T-helper 2 cell (primary cell): ENCODE results near the gene AVPI1.
"Not testable (repeated sequence)": the region's sequence is repeated elsewhere in the genome, so short reads cannot be mapped to it uniquely, and the experiment has no call there.

Experiments
- DNase-seq, 5 experiments: peaks; one replicate each; pipeline versions ENCODE4 v3.0.0 to v3.0.0-alpha.2; 2012 to 2022

Gene AVPI1

DNA sequence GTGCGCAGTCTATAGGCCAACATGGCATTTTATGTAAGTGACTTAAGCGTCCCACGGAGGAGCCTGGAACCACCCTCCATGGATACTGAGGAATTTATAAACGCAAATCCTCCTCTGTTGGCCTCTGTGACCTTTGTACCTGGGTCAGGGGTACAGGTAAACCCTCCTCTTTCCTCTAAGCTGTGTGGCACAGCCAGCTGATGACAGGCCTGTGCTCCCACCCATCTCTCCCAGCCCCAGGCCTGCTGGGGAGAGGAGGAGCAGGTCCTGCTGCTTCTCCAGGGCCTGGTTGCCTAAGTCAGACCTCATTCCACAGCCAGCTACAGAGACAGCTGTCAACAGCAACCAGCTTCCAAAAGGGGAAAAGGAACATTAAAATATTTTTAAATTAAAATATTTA lies 5.0 kb downstream of the AVPI1 start:
- DNase-seq = no peak

DNA sequence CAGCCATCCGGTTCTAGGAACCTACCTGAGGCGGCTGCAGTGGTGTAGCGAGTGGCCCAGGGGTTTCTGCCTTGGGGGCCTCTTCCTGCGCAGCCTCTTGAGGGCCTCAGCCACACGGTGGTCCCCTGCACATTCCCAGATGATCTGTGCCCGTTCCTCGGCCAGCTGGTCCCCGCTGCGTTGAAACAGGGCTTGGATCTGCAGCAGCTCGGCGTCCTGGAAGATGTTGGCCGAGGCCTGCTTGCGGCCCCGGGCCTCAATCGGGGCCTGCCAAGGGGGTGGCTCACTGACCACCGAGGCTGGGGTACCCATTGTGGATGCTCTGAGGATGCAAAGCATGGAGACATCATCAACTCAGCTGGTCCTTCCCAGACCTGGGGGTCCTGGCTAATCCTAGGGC lies 7.4 kb downstream of the AVPI1 start:
- no peak for DNase-seq

DNA sequence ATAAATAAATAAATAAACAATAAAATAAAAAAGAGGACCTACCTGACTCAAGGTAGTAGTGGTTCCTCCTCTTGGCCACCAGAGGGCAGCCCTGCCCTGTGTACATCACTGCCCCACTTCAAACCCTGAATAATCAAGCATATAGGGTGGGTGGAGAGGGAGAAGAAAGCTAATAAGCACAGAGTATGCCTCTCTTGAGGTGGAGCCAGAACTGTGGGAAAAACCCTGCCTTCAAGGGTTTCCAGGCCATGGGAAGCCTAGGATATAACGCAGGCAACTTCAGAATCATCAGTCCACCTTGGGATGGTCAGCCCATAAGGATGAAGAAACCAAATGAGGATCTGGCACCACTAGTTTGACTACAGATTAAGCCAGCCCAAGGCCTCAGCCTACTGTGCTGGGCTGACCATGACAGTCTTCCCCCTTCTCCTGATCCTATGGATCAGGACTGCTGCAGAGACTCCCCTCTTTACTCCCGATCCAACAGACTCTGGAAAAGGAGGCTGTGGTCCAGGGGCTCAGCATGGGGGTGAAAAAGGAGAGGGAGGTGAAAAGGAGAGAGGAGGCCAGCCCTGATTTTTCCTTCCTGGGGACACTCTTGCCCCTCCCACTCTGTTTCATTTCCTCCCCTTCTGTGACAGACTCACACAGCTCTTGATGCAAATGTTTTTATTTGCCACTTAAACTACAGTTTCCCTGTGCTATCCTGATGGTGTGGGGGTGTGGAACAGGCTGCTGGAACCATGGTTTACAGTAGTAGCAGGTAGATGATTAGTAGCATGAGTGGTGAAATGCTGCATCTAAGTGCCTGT lies 10.1 kb downstream of the AVPI1 start:
- DNase-seq = peak; percentile 10 to 67 (median 37)

DNA sequence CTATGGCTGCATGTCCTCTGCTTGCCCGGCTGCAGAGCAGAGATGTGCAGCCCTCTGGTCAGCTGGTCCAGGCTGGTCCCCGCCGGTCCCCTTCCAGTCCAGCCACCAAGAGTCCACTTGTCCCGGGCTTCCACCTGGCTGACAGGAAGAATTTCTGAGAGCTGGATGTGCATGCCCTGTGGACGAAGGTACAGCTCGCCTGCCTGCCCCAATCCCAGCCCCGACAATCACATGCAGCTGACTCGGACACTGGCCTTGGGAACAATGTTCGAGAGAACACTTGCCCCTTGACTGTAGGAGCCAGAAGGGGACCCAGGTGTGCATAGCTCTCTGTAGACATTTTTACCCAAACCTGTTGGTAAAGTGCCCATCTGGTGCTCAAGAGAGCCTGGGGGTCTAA lies 11.8 kb downstream of the AVPI1 start:
- no peak for DNase-seq

DNA sequence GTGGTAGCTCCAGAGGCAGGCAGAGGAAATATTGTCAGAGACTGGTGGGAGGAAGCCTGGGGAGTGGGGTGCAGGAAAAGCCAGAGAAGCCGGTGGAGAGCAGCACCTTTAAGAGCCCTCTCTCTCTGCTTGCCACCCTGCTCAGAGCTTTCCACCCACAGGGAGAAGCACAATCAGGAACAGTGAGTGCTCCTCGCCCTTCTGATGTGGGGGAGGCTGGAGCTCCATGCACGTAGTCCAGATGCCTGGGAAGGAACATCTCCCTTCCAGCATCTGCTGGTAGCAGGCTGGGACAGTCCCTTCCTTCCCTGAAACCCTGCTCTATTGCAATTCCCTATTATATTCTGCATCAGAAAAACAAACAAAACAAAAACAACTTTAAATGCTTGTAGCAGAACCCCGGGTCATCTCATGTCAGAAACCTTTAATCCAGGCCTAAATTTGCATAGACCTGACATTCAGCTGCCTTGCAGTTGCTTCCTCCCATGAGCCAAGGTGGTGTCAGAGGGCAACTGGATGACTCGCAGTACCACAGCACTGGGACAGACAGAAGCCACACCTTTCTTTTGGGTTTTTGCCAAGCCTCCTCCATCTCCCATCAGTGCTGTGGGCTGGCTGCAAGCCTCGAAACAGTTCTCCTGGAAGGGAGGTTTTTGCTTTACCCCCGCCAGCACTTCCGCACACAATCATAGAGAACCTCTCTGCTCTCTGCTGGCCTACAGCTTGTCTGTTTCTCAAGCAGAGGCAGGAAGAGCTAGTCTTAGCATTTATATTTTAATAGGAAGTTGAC lies 13.1 kb downstream of the AVPI1 start:
- DNase-seq = no peak

DNA sequence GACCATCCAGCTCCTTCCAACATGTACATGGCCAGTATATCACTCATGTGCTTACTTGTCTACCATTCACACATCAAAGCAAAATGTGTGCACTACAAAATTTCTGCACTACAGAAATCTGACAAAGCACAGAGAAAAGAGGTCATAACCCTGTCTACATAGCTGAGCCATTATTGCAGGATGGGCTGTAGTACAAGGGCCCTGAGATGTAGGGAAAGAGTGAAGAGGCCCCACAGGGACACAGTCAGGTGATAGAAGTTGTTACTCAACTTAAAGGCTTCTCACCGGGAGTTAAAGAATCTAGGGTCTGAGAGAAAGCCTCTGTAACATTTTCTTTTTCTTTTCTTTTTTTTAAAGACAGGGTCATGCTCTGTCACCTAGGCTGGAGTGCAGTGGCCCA lies 17.5 kb downstream of the AVPI1 start:
- no peak for DNase-seq

DNA sequence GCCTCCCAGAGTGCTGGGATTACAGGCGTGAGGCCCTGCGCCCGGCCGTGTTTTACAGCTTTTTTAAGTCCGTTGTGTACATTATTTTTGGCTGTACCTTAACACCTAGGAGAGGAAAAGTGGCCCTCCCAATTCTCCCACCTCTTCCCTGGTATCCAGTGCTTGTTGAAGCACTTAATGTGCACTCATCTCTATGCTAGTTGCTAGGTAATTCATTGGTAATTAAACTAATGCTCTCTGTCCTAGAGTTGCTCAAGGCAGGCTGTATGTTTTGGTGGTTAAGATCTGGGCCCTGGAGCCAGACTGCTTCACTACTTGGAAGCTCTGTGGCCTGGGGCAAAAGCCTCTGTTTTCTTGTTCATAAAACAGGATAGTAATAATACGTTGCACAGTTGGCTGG lies 19.6 kb downstream of the AVPI1 start:
- no peak for DNase-seq

DNA sequence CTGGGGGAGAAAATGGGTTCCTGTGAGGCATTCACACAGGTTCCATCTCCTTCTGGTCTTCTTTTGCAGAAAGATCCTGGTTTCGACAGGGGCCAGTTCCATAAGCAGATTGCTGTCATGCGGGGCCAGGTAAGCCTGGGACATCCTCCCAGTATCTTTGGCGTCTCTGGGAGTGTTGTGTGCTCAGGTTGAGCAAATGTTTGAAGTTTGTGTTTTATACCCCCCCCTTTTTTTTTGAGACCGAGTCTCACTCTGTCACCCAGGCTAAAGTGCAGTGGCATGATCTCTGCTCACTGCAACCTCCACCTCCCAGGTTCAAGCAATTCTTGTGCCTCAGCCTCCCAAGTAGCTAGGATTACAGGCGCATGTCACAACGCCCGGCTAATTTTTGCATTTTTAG lies 20.0 kb downstream of the AVPI1 start:
- DNase-seq = no peak

DNA sequence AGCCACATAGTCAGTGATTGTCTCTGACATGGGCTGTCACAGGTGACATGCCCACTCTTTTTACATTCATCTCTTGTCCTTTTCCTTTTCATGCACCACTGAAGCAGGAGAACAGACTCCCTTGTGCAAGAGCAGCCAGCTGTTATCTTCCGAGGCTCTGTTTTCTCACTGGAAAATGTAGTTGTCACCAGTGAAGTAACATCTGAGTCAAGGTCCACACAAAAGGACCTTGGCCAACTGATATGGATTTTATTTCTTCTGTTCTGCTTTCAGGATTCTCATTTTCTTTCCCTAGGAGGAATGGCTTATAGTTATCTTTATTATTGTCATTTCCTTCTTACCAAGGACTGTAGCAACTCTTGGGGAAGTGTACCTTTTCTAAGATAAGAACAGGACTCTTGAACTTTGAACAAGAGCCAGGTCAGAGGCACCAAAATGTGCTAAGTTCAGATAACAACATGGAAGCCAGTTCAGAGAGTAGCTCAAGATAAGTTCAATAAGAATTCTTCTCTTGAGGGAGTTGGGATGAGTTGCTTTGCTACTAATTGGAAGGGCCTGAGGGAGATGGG lies 22.7 kb downstream of the AVPI1 start:
- DNase-seq = no peak

DNA sequence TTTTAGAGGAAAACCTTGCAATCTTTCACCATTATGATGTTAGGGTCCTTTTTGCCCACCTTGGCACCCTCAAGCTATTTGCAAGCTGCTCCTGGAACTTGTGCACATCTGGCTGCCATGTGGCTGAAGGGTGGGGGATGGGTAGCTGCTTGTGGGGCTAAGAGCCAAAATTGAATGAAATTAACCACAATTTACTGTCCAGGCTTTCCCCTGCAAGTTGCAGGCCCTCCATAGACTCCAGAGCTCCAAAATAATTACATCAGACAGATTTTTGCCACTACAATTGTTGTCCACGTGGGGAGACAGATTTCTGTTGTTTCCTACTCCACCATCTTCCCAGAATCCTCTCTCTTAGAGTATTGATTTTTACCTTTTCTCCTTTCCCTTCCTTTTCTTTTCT lies 27.5 kb downstream of the AVPI1 start:
- DNase-seq = no peak

DNA sequence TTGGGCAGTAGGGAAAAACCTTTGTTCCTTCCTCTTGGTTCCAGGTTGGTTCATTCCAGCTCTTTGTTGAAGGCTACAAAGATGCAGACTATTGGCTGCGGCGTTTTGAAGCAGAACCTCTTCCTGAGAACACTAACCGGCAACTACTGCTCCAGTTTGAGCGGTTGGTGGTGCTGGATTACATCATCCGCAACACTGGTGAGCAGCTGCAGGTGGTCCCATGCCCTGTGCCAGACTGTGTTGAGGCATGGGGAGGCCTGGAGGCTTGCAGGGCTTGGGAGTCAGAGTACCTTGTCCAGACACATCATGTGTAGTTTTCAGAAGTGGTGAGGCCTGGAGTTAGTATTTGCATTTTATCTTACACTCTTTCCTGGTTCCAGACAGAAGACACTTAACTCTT lies 30.3 kb downstream of the AVPI1 start:
- DNase-seq = no peak

DNA sequence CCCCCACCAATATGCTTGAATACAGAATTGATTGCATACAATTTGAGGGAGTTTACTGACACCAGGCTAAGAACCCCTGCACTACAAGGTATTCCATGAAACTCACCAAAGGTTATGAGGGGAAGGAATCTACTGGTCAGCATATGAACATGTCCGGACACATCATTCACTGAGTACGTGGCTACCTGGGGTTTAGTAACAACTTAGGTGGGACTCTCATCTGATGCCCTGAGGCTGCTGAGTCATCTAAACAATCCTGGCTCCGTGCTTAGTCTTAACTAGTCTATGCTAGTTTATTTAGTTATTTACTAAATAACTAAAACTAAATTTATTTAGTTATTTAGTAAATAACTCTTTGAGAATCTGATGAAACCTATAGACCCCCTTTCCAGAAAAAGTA lies 35.3 kb downstream of the AVPI1 start:
- no peak for DNase-seq

DNA sequence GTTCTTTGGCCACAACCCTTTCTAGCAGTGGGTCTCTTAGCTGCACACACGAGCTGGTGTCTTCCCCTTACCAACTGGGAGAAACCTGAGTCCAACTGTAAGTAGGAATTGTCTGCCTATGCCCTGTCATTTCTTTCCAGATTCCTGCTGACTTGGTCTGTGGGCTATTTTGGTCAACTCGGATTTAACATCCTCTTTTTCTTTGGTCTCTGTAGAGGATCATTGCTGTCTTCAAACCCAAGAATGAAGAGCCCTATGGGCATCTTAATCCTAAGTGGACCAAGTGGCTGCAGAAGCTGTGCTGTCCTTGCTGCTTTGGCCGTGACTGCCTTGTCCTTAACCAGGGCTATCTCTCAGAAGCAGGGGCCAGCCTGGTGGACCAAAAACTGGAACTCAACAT lies 36.3 kb downstream of the AVPI1 start:
- DNase-seq = no peak

DNA sequence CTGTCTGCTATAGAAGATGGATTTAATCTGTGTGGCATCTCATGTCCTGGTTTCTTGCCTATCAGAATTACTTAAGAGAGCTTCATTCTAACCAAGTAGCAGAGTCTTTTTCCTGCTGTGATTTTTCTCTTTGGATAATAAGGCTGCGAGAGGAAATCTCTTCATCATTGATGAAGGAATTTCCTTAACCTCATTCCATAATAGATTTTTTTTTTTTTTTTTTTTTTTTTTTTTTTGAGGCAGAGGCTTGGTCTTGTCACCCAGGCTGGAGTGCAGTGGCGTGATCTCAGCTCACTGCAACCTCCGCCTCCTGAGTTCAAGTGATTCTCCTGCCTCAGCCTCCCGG lies 37.7 kb downstream of the AVPI1 start:
- not testable (repeated sequence) for DNase-seq

DNA sequence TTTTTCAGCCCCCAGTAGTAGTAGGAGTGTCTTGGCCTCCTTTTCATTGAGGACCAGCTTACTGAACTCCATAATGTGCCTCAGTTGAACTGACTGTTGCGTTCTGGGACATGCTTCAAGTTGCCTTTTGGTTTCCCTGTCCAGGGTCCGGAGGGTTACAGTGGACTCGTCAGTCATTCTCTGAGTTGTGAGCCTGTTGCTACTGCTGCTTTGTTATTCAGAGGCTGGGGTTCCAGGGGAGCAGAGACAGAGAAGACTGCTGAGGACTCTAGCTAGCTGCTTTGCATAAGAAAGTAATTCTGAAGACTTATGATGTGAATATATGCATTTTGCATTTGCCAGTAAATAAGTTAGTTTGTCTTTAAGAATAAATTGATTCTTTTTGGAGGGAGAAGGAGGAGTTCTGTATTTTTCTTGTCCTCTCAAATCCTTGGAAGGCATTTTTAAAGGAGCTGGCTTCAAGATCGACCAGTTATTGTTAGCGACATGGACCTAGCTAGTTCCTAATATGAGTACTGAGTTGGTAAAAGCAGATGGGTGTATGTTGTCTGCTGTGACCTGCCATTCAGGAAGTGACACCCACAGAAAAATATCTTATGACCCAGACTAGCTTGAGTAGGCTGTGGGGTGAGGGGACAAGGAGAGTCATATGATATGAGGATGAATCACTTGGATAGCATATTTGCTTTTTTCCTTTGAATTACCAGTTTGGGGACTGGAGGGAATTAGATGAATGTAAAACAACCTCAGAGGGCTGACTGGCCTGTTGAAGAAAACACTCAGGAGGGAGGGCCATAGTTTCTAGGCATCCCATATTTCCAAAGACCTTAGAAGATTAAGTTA lies 38.3 kb downstream of the AVPI1 start:
- DNase-seq = peak in 2 of 5 experiments; percentile 65 to 90

DNA sequence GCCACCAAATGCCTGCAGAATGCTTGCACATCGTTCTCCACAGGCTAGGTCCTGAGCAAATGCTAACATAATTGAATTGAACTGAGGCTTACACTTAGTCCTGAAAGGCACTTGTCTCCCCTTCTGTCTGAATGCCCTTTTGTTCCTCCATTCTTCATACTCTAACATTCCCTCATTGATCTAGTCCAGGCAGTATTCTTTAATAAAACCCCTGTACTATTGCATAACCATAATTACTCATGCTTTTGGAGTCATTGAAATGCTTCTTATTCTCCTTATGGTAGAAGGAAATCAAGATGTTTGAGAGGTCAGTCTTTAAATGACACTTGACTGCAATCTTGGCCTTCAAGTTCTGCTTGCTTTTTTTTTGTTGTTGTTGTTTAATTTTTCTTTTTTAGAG lies 39.5 kb downstream of the AVPI1 start:
- DNase-seq = no peak

DNA sequence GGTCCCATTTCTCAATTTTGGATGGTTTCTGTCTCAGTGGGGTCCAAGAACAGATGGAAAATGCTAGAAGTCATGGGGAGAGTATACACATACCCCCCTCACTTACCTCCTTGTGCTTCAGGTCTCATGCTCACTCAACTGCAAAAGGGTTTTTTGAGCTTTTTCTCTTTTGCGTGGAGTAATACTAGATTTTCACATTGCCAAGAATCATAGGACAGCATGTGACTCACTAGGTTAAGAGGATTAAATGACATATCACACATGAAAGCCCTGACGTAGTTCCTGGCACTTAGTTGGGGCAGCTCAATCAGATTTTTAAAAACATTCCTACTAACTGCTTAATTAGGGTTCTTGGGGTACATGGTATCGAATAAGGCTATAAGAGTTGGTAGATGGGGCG lies 42.1 kb downstream of the AVPI1 start:
- DNase-seq = no peak

DNA sequence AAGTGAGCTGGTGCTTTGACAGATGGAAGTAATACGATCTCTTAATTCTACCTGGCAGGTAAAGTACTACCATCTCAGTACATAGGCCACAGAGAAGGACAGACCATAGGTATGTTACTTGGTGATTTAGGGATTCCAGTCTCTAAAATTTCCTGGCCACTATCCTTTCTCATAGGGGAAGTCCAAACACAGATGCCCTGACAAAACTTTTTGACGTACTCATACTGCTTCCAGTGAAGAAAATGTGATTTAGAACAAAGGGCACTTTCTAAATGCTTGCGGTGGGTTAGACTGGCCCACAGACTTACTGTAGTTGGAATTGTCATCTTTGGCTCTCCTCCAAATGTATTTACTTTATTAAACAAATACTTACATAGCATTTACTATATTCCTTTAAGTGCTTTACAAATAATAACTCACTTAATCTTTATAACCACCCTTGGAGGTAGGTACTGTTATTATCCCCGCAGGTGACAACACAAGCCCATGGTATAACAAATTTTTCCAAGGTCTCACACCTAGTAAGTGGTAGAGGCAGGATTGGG lies 43.5 kb downstream of the AVPI1 start:
- DNase-seq = no peak

DNA sequence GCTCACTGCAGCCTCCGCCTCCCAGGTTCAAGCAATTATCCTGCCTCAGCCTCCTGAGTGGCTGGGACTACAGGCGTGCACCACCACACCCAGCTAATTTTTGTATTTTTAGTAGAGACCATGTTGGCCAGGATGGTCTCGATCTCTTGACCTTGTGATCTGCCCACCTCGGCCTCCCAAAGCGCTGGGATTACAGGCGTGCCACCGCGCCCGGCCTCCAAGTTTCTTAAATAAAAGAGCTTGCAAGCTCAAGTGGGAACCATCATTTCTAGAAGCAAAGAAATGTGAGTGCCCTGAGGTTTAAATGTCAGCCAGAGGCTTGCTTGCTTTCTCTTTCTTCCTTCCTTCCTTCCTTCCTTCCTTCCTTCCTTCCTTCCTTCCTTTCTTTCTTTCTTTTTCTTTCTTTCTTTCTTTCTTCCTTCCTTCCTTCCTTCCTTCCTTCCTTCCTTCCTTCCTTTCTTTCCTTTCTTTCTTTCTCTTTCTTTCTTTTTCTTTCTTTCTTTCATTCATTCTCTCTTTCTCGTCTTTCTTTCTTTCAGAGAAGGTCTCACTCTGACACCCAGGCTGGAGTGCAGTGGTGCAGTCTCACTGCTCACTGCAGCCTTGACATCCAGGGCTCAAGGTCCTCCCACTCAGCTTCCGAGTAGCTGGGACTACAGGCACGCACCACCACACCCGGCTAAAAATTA lies 44.4 kb downstream of the AVPI1 start:
- not testable (repeated sequence) for DNase-seq

DNA sequence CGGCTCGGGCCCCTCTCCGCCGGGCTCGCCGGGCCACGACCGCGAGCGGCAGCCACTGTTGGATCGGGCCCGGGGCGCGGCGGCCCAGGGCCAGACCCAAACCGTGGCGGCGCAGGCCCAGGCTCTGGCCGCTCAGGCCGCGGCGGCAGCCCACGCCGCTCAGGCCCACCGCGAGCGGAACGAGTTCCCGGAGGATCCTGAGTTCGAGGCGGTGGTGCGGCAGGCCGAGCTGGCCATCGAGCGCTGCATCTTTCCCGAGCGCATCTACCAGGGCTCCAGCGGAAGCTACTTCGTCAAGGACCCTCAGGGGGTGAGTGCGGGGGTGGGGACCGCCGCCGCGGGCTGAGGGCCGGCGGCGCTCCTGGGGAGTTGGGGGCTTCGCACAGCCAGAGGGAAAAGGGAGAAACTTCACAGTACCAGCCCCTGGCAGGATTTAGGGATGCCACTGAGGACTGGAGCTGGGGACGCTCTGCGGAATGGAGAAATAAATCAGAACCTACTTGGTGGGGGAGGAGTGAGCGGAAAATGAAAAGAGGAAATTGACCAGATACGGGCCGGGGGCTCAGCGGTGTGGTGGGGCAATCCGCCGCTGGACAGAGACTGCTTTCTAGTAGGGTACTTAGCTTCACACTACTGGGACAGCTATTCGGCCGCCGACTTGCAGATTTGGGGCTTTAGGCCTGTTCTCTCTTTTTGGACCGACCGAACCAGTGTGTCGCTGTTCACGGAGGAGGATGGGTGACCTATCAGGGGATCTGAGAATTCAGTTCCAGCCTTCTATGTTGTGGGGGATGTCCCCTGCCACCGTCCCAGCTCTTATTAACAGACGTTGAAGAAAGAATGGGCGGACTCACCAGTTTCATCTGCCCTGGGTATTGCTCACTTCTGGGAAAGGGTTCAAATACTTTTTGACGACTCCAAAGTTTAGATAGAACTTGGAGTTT lies 45.9 kb downstream of the AVPI1 start:
- peak in 1 of 5 experiments; percentile 39 for DNase-seq
